Endothelial cell of umbilical vein (primary cell): Measurements from ENCODE around the gene DAB2IP. TPM values are rescaled to one million over a fixed set of nuclear protein-coding genes. Genes with fewer than 3 reads are reported as not detected.

ENCODE experiments used
- polyA plus RNA-seq, 4 experiments: library from polyadenylated mRNA; depleted of rRNA in 3 of 4; stranded (reverse) in 3 of 4; unstranded in 1 of 4; fragments of >200 nt; gene quantifications; 2 replicates each; pipeline versions ENCODE4 v1.2.1 to v1.2.3, GENCODE V29; 2011 to 2012; ENCODE audit warnings: missing spikeins in 1 of 4
- total RNA-seq: library from RNA; stranded (reverse); gene quantifications from 2 replicates; pipeline ENCODE4 v1.2.3, GENCODE V29; 2021

The DAB2IP gene
- total and polyA plus RNA-seq, 2 donors (not counting 3 experiments of a cell fraction or from before 2014, with no cell fraction given), result 29.2 to 53.6 TPM

Other genes starting within 250 kb of the DAB2IP start
- not detected in 2 replicates for gene GGTA1, start 151.8 kb upstream of the DAB2IP start, total RNA-seq
- not detected in 2 replicates for gene GGTA1, start 151.8 kb upstream of the DAB2IP start, polyA plus RNA-seq